HL-60/S4 treated with retinoic acid at 250 ng/mL for 4 days and 3 days (cell line): ENCODE results near the gene ADIG.

Experiments
- in situ Hi-C: fragments of 300-500 bp; cut with MboI; formaldehyde crosslinking; loops from 2 replicates; pipeline ENCODE4 v1.7.0; 2022; ENCODE audit warnings: low sequenced_read_pairs

Gene ADIG

GRCh38 chr20:38629979-38630378 is 49.0 kb downstream of the ADIG start:
- in situ Hi-C loops = loop anchor here (25.0 kb wide), 2 partner anchors 282 to 407 kb away; no protein-coding TSS in a partner anchor

- in situ Hi-C loops = loop anchor here (25.0 kb wide), 2 partner anchors 282 to 407 kb away; no protein-coding TSS in a partner anchor
Observed at GRCh38 chr20:38630727-38631126, 49.7 kb downstream of the ADIG start.

GRCh38 chr20:38631155-38632022 is 50.4 kb downstream of the ADIG start:
- in situ Hi-C loops = loop anchor here (25.0 kb wide), 2 partner anchors 281 to 406 kb away; no protein-coding TSS in a partner anchor

DNA sequence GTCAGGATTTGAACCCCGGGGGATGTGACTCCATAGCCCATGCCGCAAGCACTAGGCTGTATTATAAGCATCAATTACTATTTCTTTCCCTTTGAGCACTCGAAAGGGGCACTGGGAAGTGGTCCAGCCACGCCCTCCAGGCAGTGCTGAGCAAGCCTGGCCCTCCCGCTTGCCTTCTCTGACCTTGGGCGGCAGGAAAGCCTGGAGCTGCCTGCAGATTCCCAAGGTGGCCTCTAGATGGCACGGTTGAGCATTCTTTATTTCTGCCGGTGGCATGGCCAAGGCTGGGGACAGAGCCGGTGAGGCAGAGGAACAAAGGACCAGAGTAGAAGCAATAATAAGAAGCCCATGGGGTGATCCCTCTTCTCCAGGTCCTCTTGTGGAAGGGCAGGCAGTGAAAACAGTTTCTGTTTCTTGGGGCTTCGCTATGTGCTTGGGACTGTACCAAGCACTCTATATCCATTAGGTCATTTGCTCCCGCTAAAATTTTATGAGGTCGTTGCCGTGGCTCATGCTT is 52.6 kb downstream of the ADIG start:
- in situ Hi-C loops = loop anchor here (25.0 kb wide), 2 partner anchors 279 to 404 kb away; no protein-coding TSS in a partner anchor

- in situ Hi-C loops = loop anchor here (25.0 kb wide), 2 partner anchors 276 to 401 kb away; no protein-coding TSS in a partner anchor
Observed at GRCh38 chr20:38635721-38636288, 54.8 kb downstream of the ADIG start.
